Activated CD4-positive, alpha-beta T cell treated with anti-CD3 and anti-CD28 coated beads for 1 hour (primary cell): Measurements from ENCODE around the gene RAB7B.
"Not testable (repeated sequence)": the region's sequence is repeated elsewhere in the genome, so short reads cannot be mapped to it uniquely, and the experiment has no call there.

Experiments used
- DNase-seq: peaks from one replicate; pipeline ENCODE4 v3.0.0-alpha.2; 2020

Gene RAB7B

DNA sequence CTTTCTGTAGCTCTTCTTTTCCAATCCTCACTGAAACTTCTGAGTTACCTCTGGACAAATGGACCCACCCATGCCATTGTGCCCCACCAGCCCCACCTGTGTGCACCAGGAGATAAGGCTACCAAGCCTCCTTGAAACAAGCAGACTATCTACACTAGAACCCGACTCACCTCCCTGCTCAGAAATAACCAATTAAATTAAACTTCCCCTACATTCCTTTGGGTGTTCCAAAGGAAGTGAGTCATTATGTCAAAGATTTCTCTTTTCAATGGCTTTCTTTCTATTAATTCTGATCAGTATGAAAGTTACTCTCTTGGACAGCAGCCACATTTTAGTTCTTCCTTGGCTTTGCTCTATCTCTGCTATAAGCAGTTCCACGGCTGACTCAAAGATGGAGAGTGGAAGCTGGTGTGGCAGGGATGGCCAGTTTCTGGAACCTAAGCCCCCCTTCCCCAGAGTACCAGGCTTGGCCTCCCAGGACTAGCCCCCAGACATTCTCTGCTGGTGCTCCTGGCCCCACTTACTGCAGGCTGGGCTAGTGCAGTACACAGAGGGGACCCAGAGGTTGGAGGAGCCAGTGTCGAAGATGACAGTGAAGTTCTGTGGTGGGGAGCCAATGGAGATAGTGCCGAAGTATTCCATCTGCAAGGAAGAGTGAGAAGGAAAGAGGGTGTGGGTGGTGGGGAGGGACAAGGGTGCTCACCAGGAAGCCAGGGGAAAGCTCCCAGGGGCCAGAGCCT, 18.6 kb upstream of the RAB7B start:
- DNase-seq: no peak

- DNase-seq: no peak
Observed at GRCh38 chr1:206021008-206021625, 17.9 kb upstream of the RAB7B start.

GRCh38 chr1:206020393-206021007, 17.3 kb upstream of the RAB7B start:
- DNase-seq: no peak

- DNase-seq: no peak
Observed at GRCh38 chr1:206015071-206015470, 11.9 kb upstream of the RAB7B start.

DNA sequence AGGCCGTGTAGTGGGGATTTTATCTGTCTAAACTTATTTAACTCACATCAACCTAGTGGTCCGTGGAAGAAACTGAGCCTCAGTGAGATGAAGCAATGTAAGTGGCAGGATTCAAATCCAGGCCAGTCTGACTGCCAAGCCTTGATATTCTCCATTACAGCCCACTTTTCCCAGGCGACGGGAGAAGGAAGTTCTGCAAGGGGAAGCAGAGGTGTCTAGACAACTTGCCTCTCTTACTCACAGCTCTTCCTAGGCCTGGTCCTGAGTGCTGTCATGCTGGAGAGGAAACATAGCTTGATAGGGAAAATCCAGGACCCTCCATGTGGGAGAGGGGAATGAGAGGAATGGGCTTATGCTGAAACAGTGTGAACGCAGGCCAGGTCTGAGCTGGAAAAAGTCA, 11.4 kb upstream of the RAB7B start:
- no peak for DNase-seq

DNA sequence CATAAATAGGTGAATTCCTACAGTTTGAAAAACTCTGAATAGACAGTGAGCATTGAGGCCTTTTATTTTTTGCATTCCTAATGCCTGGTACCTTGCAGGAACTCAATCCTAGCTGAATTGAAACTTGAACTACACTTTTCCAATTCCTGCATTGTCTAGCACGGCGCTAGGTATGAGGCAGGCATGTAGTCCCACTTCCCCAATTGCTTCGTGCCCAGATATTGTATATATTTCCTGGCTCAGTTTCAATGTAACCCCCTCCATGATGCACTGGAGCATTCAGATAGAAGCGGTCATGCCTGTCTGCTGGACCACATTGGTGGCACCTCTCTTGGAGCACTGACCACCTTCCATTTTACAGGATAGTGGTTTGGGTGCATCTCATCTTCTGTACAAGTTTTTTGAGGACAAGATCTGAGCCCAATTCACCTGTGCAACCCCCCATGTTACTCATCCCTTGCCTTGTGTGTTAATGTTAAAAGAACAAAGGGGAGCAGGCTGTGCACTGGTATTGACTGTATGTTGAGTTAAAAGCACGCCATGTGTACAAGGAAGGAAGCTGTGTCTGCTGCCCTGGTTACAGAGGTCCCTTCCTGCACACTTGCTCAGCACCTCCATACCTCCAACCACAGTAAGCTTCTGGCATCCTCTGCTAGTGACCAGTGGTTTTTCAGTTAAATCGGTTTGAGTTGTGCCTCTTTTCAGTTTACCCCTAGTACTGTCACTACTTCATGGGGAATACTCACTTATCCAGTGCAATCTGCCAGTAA, 10.0 kb upstream of the RAB7B start:
- no peak for DNase-seq

DNA sequence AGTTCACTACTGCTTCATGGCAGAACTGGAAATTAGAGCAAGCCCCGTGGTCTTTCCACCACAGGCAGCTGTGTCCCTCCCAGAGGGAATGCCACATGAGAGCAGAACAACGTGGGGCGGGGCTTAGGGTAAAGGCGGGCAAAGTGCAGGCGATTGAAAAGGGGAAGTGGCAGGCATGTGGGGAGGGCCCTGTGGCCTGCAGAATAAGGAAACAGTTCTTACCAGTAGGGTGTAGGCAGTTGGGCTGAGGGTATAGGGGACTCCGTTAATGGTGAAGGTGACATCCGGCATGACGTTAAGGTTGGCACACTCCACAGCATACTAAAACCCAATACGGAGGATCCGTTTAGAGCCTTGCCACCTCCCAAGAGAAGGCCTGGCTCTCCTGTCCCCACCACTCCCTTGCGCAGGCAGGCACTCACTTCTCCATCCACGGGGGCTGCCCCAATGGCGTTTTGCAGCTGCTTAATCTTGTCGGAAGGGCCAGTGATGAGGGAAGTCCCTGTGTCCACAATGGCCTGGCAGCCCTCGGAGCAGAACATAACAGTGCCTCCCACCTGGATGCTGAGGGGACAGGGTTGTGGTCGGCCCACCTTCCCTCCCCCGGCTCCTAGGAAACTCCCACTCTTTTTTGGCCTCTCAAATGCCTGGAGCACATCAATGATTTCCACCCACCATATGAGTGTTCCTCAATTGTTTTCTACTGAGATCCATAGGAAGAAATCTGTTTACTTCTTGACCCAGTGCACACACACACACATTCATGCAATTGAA, 9.1 kb upstream of the RAB7B start:
- DNase-seq: no peak

DNA sequence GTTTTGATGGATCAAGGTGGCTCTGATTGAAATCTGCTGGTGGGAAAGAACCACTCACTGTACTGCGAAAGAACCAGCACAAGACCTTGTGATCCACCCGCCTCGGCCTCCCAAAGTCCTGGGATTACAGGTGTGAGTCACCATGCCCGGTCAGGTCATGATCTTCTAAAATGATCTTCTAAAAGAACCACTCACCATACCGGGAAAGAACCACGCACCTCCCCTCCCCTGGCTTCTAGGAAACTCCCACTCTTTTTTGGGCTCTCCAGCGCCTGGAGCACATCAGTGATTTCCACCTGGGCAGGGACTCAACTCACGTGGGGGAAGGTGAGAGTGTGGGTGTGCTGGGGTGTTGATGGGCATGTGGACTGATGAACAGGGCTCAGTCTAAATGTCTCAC, 7.9 kb upstream of the RAB7B start:
- no peak for DNase-seq

DNA sequence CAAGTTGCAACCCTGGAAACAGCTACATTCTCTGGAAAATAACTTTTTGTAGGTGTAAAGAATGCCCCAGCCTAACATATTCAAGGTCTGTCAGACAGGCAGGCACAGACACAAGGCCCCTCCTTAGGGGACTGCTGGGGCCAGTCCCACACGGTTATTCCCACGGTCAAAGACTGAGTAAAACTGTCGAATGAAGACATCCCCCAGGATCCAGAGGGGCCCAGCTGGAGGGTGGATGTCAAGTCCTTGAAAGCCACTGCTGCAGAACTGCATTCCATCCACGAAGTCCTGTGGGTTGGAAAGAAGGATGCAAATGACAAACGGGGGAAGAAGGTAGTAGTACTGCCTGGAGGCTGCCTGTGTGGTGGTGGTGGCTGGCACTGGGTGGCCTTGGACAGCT, 6.9 kb upstream of the RAB7B start:
- DNase-seq: no peak

GRCh38 chr1:206006946-206007345, 3.8 kb upstream of the RAB7B start:
- DNase-seq: no peak

GRCh38 chr1:206005778-206006180, 2.6 kb upstream of the RAB7B start:
- no peak for DNase-seq

GRCh38 chr1:206005234-206005633, 2.0 kb upstream of the RAB7B start:
- no peak for DNase-seq

DNA sequence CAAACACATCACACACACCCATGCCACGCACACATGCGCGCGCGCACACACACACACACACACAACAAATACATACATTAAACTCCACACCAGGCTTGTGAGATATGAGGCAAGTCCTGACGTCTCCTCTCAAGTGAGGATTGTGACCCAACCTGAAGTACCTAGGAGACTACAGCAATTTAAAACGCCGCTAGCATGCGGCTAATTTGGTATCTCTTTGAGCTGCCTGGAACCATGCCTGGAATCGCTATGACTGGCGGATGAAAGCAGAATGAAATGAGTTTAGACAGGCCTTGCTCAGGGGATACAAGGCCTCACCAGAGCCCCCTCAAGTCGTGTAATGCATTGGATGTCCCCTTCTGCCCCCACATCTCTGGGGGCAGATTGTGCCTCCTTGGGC, 1.6 kb upstream of the RAB7B start:
- no peak for DNase-seq

DNA sequence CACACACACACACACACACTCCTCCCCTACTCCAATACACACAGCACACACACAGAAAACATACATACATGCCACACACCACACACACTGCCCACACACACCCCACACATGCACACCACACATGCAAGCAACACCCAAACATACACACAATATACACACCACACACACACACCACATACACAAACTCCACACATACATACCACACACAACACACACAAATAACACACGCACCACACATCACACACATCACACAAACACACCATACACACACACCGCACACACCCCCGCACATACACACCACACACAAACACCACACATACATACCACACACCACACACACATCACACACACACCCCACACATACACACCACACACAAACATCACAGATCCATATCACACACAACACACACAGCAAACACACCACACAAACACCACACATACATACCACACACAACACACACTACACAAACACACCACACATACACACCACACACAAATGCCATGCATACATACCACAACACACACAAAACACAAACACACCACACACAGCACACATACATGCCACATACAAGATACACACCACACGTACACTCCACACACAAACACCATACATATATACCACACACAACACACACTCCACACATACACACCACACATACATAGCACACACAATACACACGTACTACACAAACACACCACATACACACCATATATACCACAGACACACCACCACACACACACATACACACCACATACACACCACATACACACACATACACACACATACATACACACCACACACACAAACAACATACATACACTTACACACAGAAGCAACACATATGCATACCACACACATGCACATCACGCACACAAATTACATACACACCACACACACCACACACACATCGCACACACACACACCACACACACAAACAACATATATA, 932 bp upstream of the RAB7B start:
- DNase-seq: no peak

DNA sequence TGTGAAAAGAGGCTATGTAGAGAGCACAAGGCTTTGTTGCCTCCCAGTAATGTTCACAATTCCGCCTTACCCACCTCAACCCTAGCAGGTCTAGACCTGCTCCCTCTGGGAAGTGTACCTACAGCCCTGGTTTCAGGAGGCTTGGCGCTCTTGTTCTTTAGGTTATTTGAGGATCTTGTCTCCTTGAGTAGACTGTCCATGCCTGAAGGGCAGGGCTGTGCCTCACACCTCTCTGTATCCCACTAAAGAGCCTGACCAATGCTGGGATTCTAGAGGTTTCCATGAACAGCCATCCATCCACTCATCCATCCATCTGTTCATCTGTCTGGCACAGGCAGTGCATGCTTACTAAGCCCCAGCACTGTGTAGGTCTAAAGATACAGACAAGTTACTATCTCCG, 1.0 kb downstream of the RAB7B start:
- no peak for DNase-seq

GRCh38 chr1:206001476-206001888, 1.7 kb downstream of the RAB7B start:
- DNase-seq: no peak

DNA sequence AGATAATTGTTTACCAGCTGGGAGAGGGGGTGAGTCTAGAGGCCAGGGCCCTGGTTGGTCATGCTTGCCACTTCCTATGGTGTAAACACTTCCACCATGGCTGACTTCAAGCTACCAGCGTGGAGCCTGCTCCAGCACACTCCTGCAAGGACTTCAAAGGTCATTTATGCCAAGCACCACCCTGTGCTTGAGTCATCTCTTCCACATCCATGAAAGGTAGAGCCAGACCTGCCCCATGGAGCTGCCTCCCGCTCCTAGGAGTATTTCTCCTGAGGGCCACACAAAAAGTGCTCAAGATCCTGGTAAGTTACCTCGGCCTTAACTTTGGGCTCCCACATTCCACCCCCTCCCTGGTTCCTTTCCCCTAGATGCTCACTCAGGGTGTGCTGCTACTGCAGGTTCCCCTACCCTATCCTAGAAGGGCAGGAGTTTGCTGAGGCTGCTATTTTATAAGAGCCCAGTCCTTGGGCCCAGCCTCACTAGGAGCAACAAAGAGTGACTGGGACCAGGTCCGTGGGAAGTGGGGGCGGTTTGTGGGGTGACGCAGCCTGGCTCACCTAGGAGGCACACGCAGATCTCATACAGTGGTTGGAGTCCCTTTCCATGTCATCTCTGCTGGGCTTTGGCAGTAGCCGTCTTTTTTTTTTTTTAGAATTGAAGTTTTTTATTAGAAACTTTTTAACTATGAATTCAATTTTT, 2.4 kb downstream of the RAB7B start:
- DNase-seq: no peak

- DNase-seq: no peak
Observed at GRCh38 chr1:205998457-205999241, 4.5 kb downstream of the RAB7B start.

DNA sequence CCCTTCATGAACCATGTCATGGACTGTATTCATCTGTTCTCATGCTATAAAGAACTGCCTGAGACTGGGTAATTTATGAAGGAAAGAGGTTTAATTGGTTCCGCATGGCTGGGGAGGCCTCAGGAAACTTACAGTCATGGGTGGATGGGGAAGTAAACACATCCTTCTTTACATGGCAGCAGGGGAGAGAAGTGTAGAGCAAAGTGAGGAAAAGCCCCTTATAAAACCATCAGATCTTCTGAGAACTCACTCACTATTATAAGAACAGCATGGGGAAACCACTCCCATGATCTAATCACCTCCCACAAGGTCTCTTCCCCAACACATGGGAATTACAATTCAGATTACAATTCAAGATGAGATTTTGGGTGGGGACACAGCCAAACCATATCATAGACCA, 6.6 kb downstream of the RAB7B start:
- not testable (repeated sequence) for DNase-seq

DNA sequence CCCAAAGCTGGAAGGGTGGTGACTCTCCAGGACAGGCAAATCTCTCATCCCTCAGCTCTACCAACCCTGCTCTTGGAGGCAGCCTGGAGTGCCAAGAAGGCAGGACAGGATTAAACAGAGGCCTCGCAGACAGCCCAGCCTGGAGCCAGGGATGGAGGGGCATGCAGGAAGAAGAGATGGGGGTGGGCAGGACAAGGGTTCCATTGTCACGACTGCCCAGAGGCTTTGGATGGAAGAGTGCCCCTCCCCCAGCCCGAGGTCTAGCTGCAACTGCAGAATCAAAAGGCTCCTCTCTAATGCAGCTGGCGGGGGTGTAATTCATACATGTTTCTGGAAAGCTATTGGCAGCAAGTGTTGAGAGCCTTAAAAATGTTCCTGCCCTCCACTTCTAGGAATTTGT, 8.8 kb downstream of the RAB7B start:
- no peak for DNase-seq
